ENCODE data around the gene DDX39A. TPM values are rescaled to one million over a fixed set of nuclear protein-coding genes. Genes with fewer than 3 reads are reported as not detected.

DDX39A gene
- polyA plus RNA-seq, 2 of the 4 experiments (the other 2 are of a cell fraction) = 59.0 to 118 TPM

DNA sequence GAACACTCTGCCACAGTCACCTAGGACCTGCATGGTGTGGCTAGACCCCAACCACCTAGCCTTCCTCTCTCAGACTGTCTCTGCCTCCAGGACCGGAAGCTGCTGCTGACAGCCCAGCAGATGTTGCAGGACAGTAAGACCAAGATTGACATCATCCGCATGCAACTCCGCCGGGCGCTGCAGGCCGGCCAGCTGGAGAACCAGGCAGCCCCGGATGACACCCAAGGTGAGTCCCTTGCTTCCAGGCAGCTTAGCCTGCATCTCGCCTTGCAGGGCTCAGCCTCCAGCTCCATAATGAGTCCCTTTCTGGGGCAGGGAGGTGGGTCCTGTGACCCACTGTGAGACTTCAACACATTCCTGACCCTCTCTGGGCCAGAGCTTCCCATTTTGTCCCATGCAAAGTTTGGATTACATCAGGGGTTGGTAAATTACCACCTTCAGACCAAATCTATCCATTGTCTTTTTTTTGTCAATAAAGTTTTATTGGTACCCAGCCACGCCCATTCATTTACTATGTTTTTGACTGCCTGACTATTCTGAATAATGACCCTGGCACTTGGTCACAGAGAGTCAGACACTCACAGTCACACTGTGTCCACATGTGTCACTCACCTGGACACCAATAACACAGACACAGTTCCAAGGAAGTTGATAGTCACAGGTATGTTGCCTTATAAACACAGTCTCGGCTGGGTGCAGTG, 27.3 kb upstream of the DDX39A start:
- Histone ChIP-seq H3K4me3 (no peak overlapping the region), H3K9me3 (no peaks in the 10 kb centered on the region), H3K27ac (no peak overlapping the region), H3K4me2 (no peak overlapping the region), H3K4me1 (no peaks in the 10 kb centered on the region)
- DNase-seq (ENCODE audit: low read depth in 1 of 2, low spot score in 1 of 2) (no peak), ATAC-seq (no peak), FAIRE-seq (no peak)
- CTCF ChIA-PET = interaction anchor here (1.0 to 1.2 kb wide), 4 partner anchors 14 to 98 kb away, joined by 3 to 4 read pairs (median 3); no protein-coding TSS in a partner anchor
- POLR2A ChIA-PET = interaction anchor here (0.5 kb wide), 1 partner anchor 14 kb away, joined by 3 read pairs; no protein-coding TSS in a partner anchor
- 95% methylated on average over 6 of the region's 10 CpGs for WGBS (ENCODE audit: missing lambda C conversion rate)
- TF ChIP-seq NFE2L2 (conservative IDR thresholded peaks at IDR 0.05; ENCODE audit: low read length) (no peak), CEBPB (IDR thresholded peaks at IDR 0.05) (no peak), SREBF2 (IDR thresholded peaks at IDR 0.05) (no peak), JUN (IDR thresholded peaks at IDR 0.05) (no peak), HOXA7 (CRISPR knock-in tag; IDR thresholded peaks at IDR 0.05) (no peak), BHLHE40 (IDR thresholded peaks at IDR 0.05; ENCODE audit: low read depth, low read length) (no peak), HEYL (CRISPR knock-in tag; IDR thresholded peaks at IDR 0.05) (no peak), HOXB5 (CRISPR knock-in tag; IDR thresholded peaks at IDR 0.05) (no peak), EHMT2 (IDR thresholded peaks at IDR 0.05; ENCODE audit: low read depth) (no peak), TP53 (CRISPR knock-in tag; IDR thresholded peaks at IDR 0.05) (no peak)
- TF ChIP-seq, protein P1, sequence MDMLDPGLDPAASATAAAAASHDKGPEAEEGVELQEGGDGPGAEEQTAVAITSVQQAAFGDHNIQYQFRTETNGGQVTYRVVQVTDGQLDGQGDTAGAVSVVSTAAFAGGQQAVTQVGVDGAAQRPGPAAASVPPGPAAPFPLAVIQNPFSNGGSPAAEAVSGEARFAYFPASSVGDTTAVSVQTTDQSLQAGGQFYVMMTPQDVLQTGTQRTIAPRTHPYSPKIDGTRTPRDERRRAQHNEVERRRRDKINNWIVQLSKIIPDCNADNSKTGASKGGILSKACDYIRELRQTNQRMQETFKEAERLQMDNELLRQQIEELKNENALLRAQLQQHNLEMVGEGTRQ (IDR thresholded peaks at IDR 0.05) = no peak
- TF ChIP-seq, protein P2, sequence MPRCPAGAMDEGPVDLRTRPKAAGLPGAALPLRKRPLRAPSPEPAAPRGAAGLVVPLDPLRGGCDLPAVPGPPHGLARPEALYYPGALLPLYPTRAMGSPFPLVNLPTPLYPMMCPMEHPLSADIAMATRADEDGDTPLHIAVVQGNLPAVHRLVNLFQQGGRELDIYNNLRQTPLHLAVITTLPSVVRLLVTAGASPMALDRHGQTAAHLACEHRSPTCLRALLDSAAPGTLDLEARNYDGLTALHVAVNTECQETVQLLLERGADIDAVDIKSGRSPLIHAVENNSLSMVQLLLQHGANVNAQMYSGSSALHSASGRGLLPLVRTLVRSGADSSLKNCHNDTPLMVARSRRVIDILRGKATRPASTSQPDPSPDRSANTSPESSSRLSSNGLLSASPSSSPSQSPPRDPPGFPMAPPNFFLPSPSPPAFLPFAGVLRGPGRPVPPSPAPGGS (IDR thresholded peaks at IDR 0.05) = no peak
- TF ChIP-seq, protein P3, sequence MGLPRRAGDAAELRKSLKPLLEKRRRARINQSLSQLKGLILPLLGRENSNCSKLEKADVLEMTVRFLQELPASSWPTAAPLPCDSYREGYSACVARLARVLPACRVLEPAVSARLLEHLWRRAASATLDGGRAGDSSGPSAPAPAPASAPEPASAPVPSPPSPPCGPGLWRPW (IDR thresholded peaks at IDR 0.05) = no peak

DNA sequence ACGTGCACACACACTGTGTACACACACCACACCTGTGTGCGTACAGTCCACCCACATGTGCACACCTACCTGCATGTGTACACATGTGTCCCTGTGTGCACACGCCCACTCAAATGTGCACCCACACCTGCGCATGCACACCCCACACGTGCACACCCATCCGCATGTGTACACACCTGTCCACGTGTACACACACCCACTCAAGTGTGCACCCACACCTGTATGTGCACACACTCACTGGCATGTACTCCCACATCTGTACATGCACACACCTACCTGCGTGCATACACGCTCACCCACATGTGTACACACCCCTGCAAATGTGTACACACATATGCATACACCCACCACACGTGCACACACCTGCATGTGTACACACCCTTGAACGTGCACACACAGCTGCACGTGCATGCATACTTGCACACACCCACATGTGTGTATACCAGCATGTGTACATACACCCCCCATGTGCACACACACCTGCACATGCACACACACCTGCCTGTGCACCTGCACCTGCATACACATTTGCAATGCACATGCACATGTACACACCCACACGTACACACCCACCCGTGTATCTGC, 24.6 kb upstream of the DDX39A start:
- no peak overlapping the region for H3K4me2 ChIP-seq
- ATAC-seq (no peak), FAIRE-seq (no peak), DNase-seq (ENCODE audit: low read depth in 1 of 2, low spot score in 1 of 2) (no peak)
- no peaks in the 10 kb centered on the region for H3K4me1 ChIP-seq
- H3K9me3 ChIP-seq = no peaks in the 10 kb centered on the region
- H3K4me3 ChIP-seq = no peak overlapping the region
- WGBS (ENCODE audit: missing lambda C conversion rate) = 96% methylated on average over 10 of the region's 14 CpGs
- TF ChIP-seq KDM1A (IDR thresholded peaks at IDR 0.05; ENCODE audit: low read depth) = peak; percentile 79; the same call in 1 of the 2 replicates
- TF ChIP-seq, protein P4, sequence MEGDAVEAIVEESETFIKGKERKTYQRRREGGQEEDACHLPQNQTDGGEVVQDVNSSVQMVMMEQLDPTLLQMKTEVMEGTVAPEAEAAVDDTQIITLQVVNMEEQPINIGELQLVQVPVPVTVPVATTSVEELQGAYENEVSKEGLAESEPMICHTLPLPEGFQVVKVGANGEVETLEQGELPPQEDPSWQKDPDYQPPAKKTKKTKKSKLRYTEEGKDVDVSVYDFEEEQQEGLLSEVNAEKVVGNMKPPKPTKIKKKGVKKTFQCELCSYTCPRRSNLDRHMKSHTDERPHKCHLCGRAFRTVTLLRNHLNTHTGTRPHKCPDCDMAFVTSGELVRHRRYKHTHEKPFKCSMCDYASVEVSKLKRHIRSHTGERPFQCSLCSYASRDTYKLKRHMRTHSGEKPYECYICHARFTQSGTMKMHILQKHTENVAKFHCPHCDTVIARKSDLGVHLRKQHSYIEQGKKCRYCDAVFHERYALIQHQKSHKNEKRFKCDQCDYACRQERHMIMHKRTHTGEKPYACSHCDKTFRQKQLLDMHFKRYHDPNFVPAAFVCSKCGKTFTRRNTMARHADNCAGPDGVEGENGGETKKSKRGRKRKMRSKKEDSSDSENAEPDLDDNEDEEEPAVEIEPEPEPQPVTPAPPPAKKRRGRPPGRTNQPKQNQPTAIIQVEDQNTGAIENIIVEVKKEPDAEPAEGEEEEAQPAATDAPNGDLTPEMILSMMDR (IDR thresholded peaks at IDR 0.05) = no peak
- ChIA-PET POLR2A (no interaction called here), CTCF (interaction anchor here (2.7 kb wide), 1 partner anchor 36 kb away, joined by 7 read pairs; no protein-coding TSS in a partner anchor)
- H3K27ac ChIP-seq = no peak overlapping the region

DNA sequence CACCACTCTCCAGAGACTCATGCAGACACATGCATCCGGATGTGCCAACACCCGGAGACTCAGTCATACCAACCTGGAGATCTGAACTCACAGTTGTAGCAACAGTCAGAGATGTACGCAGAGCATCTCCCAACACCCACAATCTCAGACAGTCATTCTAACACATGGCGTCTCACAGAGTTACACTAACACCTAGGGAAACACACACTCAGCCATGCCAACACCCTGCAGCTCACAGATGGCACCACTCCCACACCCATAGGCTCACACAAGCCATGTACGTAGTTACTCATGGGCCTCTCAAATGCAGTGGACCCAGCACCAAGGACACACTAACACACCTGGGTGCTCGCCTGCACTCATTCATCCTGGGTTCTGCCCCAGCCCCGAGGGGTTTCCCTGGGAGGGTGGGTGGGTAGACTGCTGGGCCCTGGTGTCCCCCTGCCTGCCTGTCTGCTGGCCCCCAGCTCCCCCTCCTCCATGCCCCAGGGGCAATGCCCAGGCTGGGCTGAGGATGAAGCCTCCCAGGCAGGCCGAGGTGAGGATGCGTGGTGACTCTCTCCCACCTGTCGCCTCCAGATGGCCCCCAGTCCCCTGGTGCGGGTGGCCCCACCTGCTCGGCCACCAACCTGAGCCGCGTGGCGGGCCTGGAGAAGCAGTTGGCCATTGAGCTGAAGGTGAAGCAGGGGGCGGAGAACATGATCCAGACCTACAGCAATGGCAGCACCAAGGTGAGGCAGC, 23.9 kb upstream of the DDX39A start:
- 86% methylated on average over 6 of the region's 16 CpGs for WGBS (ENCODE audit: missing lambda C conversion rate)
- H3K4me1 ChIP-seq = no peaks in the 10 kb centered on the region
- FAIRE-seq = no peak
- ATAC-seq = no peak
- TF ChIP-seq SREBF2 (IDR thresholded peaks at IDR 0.05) = no peak
- TF ChIP-seq, protein P1 (IDR thresholded peaks at IDR 0.05) = no peak
- TF ChIP-seq CEBPB (IDR thresholded peaks at IDR 0.05) = no peak
- TF ChIP-seq, protein P4 (IDR thresholded peaks at IDR 0.05) = no peak
- TF ChIP-seq MYC (IDR thresholded peaks at IDR 0.05; ENCODE audit: borderline replicate concordance, low read length) = no peak
- TF ChIP-seq RARB (CRISPR knock-in tag; IDR thresholded peaks at IDR 0.05) = no peak
- TF ChIP-seq FOXS1 (CRISPR knock-in tag; IDR thresholded peaks at IDR 0.05) = no peak
- no peak for TF ChIP-seq FOSB (CRISPR knock-in tag; IDR thresholded peaks at IDR 0.05)
- TF ChIP-seq GATA3 (IDR thresholded peaks at IDR 0.05; ENCODE audit: borderline replicate concordance) = no peak
- no peak for TF ChIP-seq CBX2 (IDR thresholded peaks at IDR 0.05; ENCODE audit: borderline replicate concordance, low read depth)
- TF ChIP-seq, protein P5, sequence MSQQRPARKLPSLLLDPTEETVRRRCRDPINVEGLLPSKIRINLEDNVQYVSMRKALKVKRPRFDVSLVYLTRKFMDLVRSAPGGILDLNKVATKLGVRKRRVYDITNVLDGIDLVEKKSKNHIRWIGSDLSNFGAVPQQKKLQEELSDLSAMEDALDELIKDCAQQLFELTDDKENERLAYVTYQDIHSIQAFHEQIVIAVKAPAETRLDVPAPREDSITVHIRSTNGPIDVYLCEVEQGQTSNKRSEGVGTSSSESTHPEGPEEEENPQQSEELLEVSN (IDR thresholded peaks at IDR 0.05; ENCODE audit: borderline replicate concordance, low read depth) = no peak
- no peak overlapping the region for H3K27ac ChIP-seq
- DNase-seq (ENCODE audit: low read depth in 1 of 2, low spot score in 1 of 2) = no peak
- CTCF ChIA-PET = interaction anchor here (0.9 to 2.7 kb wide), 2 partner anchors 12 to 37 kb away, joined by 3 to 7 read pairs; no protein-coding TSS in a partner anchor
- H3K4me2 ChIP-seq = no peak overlapping the region
- no peaks in the 10 kb centered on the region for H3K9me3 ChIP-seq
- POLR2A ChIA-PET = no interaction called here
- no peak overlapping the region for H3K4me3 ChIP-seq
